OCI-LY1 (cell line): ENCODE measurements around the gene TBC1D20.

Experiments used
- EZH2 ChIP-seq: fragments of 200-600 bp; sonication (generic), shearing (Covaris generic); IDR thresholded peaks from 2 replicates; pipeline ENCODE4 v1.8.0; 2017; ENCODE audit warnings: borderline replicate concordance, mixed run types, mild to moderate bottlenecking, antibody characterized with exemption, low read length, moderate library complexity, mixed read lengths
- TF ChIP-seq, protein P1 (sequence below): fragments of 200-600 bp; sonication (generic), shearing (Covaris generic); IDR thresholded peaks from 2 replicates; pipeline ENCODE4 v1.5.1; 2017; ENCODE audit warnings: mild to moderate bottlenecking, antibody characterized with exemption, low read length, moderate library complexity, mixed read lengths

DNA sequence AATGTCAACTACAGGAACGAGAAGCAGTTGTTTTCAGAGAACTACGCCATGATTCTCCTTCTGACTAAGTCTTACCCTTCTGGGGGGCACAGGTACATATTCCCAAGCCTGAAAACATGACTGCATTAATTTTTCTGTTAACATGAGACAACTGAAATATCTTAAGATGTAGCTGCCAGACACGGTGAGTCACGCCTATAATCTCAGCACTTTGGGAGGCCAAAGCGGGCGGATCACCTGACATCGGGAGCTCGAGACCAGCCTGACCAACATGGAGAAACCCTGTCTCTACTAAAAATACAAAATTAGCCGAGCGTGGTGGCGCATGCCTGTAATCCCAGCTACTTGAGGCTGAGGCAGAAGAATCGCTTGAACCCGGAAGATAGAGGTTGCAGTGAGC, 21.7 kb downstream of the TBC1D20 start:
- TF ChIP-seq, protein P1, sequence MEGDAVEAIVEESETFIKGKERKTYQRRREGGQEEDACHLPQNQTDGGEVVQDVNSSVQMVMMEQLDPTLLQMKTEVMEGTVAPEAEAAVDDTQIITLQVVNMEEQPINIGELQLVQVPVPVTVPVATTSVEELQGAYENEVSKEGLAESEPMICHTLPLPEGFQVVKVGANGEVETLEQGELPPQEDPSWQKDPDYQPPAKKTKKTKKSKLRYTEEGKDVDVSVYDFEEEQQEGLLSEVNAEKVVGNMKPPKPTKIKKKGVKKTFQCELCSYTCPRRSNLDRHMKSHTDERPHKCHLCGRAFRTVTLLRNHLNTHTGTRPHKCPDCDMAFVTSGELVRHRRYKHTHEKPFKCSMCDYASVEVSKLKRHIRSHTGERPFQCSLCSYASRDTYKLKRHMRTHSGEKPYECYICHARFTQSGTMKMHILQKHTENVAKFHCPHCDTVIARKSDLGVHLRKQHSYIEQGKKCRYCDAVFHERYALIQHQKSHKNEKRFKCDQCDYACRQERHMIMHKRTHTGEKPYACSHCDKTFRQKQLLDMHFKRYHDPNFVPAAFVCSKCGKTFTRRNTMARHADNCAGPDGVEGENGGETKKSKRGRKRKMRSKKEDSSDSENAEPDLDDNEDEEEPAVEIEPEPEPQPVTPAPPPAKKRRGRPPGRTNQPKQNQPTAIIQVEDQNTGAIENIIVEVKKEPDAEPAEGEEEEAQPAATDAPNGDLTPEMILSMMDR, result no peak
- TF ChIP-seq EZH2, result no peak
